NK-92 (cell line): Measurements from ENCODE around the gene TRAPPC3.
"Not testable (repeated sequence)": the region's sequence is repeated elsewhere in the genome, so short reads cannot be mapped to it uniquely, and the experiment has no call there.

Experiments
- DNase-seq: peaks from one replicate; lab custom pipeline; 2025; ENCODE audit not compliant: unreplicated experiment; lab: John Stamatoyannopoulos, UW

TRAPPC3 gene

DNA sequence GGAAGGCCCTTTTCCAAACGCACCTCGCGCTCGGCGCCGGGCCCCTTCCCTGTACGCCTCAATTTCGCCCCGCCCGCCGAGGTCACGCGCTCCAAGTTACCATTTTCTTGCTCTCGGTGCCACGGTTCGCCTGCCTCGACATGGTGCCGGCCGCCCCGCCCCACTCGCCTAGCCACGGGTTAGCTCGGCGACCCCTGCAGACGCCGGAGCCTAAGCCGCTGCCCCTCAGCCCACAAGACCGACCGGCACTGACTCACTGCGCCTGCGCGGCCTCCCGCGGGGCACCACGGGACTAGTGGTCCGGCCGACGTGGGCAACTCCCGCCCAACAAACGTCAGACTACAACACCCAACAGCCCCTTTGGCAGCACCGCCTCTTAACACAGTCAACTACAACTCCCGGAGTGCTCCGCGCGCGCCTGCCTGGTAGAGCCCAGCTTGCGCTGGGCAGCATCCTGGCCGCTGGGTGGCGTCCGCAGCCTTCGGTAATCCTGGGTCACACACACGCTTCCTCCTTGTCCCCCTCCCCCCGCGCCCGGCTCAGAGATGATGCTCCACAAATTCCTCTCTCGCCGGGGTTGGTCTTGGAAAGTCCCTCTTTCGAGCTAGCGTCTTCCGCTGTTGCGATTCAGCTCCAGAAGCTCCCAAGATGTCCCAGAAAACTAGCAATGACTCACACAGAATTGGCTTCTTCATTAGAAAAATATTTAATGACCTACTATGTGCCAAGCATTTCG is at the start of gene TRAPPC3:
Gene TRAPPC3, minus strand, starts transcription at position 250 of the 736 bp plus-strand sequence. Its CDS starts 108 bp downstream, at position 142.
- peak; percentile 90 for DNase-seq

DNA sequence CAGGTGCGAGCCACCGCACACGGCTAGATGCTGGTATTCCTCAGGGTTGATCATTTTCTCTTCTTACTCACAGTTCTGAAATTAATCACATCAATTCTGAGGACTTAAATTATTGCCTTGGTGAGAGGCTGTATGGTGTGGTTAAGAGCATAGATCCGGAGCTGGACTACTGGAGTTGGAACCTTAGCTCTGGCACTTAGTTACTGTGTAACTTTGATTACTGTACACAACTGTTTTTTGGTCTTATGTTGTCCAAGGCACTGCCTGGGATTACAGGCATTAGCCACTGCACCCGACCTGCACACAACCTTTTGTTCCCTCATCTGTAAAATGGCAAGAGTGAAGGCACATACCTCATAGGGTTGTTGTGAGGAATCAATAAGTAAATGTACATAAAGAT is 49.4 kb upstream of the TRAPPC3 start:
- DNase-seq = no peak

DNA sequence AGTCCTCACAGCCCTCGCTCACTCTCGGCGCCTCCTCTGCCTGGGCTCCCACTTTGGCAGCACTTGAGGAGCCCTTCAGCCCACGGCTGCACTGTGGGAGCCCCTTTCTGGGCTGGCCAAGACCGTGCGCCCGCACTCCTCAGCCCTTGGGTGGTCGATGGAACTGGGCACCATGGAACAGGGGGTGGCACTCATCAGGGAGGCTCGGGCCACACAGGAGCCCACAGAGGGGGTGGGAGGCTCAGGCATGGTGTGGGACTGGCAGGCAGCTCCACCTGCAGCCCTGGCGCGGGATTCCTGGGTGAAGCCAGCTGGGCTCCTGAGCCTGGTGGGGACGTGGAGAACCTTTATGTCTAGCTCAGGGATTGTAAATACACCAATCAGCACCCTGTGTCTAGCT is 47.5 kb upstream of the TRAPPC3 start:
- not testable (repeated sequence) for DNase-seq

DNA sequence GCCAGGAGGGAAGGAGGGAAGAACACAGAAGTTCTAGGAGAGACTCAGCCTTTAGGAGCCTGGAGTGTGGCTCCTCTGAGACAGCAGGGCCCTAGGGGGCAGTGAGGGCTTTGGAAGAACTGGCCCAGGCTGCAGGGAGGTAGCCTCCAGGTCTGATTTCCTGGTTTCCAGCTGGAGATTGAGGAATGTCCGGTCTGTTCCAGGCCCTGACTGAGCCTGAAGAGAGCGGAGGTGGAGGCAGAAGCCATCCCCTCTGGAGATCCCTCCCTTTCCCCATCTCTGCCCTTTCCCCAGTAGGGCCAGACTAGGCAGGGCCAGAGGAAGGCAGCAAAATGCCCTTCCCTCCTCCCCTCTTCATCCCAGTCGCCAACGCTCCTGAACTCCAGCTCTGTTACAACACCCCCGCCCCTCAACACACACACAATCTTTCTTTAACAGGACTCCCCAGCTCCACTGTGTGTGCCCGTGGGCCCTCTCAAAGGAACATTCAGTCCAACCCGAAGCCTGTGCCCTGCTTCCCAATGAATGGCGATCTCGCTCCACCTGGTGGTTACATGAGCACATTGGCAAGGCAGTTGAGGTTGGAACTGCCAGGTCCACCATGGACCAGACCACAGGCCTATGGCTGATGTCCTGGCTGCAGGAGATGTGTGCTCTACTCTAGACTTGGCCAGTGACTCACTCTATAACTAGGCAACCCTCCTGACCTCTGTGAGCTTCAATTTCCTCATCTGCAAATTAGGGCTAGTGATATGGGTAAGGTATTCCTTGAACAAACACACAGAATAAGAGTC is 38.7 kb upstream of the TRAPPC3 start:
- DNase-seq = no peak

DNA sequence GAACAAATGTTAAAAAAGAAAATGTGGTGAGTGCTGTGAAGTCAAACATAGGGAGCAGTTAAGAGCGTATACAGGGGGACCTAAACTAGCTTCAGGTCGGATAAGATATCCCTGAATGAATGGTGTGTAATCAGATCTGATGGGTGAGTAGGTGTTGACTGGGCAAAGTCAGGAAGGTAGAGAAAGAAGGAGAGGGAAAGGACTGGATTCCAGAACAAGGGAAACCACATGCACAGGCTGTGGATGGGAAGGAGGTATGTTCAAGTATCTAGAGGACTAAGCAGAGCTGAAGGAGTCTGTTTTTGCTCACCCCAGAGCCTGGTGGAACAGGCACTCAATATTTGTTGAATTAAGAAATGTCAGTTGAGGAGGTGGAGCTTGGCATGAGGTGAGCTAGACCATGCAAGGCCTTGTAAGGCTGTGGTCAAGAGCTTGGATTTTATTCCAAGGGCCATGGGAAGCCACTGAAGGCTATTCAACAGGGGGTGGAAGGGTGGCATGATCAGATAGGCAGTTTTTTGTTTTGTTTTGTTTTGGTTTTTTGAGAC is 34.1 kb upstream of the TRAPPC3 start:
- no peak for DNase-seq

DNA sequence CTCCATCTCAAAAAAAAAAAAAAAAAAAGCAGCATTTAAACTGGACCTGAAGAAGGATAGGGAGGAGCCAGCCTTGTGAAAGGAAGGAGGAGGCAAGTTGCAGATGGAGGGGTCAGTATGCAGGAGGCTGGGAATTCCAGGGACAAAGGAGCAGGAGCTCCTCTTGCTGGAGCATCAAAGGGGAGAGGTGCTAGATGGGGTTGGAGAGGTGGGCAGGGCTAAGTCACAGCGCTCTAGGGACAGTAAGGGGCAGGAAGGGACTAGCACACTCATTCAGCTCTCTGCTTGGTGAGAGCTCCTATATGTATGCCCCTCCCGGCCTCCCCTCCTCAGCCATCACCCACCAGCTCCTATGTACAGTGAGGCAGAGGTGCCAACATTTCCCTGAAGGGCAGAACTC is 33.4 kb upstream of the TRAPPC3 start:
- no peak for DNase-seq

DNA sequence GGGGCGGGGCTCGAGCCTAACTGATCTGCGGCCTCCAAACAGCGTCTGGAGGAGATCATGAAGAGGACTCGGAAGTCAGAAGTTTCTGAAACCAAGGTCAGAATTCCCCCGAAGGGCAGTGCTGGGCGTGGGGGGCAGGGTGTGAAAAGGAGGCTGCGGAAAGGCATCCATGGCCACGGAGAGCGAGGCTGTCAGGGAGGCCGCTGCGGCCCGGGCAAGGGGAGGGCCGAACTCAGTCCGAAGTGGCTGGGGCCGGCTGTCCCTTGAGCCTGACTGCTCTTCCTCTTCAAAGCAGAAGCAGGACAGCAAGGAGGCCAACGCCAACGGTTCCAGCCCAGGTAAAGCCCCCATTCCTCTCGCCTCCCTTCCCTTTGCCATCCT is 29.9 kb upstream of the TRAPPC3 start:
- DNase-seq = no peak

DNA sequence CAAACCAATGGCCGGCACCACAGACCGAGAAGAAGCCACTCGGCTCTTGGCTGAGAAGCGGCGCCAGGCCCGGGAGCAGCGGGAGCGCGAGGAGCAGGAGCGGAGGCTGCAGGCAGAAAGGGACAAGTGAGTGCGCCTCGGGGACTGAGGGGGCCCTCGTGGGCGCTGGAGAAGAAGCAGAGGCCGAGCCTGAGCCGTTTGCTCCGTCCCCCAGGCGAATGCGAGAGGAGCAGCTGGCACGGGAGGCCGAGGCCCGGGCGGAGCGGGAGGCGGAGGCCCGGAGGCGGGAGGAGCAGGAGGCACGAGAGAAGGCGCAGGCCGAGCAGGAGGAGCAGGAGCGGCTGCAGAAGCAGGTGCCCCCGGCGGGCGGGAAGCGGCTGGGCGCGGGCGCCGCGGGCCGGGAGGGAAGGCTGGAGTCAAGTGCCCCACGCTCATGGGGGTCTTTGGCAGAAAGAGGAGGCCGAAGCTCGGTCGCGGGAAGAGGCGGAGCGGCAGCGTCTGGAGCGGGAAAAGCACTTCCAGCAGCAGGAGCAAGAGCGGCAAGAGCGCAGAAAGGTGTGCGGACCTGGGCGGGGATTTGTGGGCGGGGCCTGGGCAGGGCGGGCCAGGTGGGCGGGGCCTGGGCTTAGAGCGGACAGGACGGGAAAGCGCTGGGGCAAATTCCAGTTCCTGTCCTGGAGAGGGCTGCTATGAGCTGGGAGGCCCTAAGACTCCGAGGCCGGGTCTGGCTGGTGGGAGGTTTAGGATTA is 29.4 kb upstream of the TRAPPC3 start:
- DNase-seq = no peak

DNA sequence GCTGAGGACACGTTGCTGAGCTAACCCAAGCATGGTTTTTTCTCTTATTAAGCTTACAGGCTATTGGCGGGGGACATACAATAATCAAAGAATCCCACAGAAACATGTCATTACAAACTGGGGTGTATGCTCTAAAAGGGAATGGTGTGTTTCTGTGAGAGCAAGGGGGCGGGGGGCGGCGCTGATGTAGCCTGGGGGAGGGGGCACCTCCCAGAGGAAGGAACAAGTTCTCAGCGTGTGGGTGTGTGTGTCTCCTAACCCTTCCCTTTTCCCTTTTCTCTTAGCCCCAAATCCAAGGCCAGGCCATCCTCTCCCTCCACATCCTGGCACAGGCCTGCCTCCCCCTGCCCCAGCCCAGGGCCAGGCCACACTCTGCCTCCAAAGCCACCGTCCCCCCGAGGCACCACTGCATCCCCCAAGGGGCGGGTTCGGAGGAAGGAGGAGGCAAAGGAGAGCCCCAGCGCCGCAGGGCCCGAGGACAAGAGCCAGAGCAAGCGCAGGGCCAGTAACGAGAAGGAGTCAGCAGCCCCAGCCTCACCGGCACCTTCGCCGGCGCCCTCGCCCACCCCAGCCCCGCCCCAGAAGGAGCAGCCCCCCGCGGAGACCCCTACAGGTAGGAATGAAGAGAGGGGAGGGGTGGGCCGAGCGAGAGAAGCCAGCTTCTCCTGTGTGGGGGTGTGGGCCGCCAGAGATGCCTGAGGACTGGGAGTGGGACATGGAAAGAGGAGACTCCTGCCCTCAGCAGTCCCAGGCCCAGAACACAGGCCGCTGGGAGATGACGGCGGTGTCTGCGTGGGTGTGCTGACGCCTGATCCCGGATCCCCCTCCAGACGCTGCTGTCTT is 28.5 kb upstream of the TRAPPC3 start:
- no peak for DNase-seq

DNA sequence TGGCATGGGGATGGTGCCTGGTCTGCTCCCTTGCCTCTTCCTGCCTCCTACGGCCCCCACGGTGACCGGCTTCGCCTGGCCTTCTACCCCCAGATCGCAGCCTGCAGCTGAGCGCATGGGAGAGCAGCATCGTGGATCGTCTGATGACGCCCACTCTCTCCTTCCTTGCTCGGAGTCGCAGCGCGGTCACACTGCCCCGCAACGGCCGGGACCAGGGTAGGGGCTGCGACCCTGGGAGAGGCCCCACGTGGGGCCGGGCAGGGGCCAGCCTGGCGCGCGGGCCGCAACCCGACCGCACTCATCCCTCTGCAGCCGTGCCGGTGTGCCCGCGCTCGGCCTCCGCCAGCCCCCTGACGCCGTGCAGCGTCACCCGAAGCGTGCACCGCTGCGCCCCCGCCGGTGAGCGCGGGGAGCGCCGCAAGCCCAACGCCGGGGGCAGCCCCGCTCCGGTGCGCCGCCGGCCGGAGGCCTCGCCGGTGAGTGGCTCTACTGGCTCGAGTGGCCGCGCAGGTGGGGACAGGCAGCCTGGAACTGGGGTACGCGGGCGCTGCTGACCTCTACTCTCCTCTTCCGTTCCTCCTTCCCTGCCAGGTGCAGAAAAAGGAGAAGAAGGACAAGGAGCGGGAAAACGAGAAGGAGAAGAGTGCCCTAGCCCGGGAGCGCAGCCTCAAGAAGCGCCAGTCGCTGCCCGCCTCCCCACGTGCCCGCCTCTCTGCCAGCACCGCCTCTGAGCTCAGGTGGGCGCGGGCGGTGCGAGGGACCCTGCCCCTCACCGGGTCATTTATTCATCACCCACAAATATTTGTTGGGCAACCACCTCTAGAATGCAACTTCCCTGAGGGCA is 27.0 kb upstream of the TRAPPC3 start:
- DNase-seq = no peak

DNA sequence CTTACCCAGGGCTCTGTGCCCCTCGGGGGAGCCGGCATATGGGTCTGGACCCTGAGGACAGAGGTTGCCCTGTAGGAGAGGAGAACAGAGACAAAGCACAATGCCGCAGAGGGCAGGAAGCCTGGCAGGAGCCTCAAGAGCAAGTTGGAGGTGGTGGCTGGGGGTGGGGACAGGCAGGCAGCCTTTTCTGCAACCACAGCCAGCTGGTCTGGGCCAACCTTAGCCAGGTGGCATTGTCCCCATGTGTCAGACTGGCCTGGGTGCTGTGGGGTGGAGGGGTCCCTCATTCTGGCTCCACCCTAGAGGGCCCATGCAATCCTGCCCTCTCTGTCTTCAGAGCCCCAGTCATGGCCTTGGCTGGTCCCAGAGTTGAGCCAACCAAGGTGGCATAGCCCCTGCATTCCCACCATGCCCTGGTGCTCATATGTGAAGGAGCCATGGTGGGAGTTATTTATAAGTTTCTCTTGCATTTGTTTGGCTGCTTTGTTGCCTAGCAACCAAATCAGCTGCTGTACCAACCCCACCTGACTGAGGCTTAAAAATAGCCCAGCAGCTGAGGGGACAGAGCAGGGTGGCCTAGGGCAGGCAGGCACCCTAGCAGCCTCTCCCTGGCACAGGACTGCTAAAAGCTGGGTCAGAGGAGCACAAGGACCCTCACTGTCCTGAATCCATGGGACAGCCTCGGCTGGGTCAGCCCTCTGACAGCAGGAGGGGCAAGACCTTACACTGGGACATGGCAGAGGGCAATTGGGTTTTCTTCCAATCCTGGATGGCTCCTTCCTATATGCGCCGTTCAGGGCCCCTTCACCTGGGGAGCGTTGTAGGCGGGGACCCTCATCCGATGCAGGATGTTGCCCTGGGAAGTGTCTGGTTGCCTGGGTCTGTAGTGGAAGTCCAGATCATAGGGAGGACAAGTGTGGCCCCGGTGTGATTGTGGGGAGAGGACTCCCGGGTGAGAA is 26.1 kb upstream of the TRAPPC3 start:
- DNase-seq = no peak

DNA sequence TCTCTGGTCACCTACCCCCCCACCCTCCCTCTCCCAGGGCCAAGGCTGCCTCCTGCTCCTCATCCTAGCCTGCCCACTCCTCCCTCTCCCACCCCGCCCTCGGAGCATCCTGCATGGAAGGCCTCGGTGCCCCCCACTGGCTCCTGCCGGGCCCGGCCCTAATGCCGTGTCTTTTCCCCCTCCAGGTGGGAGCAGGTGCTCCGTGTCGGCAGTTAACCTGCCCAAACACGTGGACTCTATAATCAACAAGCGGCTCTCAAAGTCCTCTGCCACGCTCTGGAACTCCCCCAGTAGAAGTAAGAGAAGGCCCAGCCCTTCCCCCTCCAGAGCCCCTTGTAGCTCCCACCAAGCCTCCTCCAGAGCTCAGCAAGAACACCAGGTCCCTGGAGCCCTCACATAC is 25.4 kb upstream of the TRAPPC3 start:
- DNase-seq = no peak

DNA sequence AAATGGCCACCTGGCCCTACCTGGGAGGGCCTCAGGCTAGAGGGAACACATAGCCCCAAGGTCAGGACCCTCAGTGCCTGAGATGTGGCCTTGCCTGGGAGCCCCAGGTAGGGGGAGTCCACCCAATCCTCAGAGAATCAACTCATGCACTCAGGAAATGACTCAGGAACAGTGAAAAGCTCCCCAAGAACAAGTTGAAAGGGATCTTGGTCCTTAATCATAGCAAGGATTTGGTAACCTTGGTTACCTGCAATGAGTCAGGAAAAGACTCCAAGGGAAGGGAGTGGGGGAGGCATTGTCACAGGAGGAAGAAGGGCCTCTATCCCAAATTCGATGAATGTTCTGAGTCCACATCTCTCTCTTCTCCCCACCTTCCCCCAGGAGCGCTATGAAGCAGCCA is 23.7 kb upstream of the TRAPPC3 start:
- DNase-seq = no peak

DNA sequence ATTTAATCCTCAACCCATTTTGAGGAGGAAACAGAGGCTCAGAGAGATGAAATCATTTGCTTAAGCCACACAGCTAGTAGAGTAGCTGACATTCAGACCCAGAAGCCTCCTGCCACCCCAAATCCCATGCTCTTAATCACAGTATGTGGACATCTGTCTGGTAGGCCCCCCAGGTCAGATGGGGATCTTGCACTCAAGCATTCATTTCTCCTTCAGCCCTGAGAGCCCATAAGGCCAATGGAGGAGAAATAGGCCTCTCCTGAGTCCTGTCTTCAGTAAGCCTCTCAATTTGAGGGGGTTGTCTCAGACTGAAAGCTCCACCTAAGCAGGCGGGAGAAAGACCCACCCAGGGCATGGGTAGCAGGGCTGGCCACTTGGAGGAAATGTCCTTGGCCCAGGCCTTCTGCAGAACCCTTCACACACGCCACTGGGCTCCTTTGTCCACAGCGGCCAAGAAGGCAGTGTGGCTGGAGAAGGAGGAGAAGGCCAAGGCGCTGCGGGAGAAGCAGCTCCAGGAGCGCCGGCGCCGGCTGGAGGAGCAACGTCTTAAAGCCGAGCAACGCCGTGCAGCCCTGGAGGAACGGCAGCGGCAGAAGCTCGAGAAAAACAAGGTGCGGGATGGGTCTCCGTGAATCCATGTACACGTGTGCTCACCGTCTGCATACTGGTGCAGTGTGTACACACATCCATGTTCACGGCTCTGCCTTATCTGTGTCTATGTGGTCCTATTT is 22.9 kb upstream of the TRAPPC3 start:
- no peak for DNase-seq

DNA sequence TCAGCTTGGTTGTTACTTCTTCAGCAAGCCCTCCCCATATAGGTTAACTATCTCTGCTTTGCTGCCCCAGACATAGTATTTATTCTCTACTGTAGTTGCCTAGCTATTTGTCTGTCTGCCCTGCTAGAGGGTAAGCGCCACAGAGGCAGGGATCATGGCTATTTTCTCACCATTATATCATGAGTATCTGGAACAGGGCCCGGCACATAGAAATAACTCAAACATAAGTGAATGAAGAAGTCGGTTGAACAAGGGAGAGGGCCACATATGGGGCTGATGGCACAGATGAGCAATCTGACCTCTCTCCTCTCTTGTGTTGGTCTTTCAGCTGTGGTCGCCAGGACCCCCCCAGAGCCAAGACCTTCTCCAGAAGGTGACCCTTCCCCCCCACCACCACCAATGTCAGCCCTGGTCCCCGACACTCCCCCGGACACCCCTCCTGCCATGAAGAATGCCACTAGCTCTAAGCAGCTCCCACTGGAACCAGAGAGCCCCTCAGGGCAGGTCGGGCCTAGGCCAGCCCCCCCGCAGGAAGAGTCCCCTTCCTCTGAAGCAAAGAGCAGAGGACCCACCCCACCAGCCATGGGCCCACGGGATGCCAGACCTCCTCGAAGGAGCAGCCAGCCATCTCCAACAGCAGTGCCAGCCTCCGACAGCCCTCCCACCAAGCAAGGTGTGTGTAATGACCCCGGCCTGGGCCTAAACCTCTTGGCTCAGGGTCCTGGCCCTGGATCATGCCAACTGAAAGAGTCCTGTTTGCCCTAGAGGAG is 21.5 kb upstream of the TRAPPC3 start:
- DNase-seq = no peak

DNA sequence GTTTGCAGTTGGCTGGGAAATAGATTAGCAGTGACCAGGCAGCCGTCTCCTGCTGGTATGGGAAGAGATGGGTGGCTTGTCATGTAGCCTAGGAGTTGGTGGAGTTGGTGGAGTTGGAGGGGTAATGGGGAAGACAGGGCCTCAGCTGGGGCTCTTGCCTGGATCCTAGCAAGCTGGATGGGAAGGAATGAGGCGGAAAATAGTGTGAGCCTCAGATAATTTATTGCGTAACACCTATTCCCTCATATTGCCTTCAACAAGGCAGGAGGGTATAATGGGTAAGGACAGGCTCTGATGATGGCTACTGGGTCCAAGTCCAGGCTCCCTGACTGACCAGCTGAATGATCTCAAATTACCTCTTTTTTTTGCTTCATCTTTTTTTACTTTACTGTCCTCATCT is 19.2 kb upstream of the TRAPPC3 start:
- no peak for DNase-seq
